ENCODE results near the gene BTBD7.
A peak's percentile ranks its signal among the peaks of the same experiment; 100 is the strongest.
"Not testable (repeated sequence)": the region's sequence is repeated elsewhere in the genome, so short reads cannot be mapped to it uniquely, and the experiment has no call there.

BTBD7 gene

GRCh38 chr14:93332853-93333630 is at the start of gene BTBD7:
BTBD7 (minus strand) TSS chr14:93333036; CDS start chr14:93296051, 36,985 bp downstream.
- DNase-seq (ENCODE audit: low read depth), result peak; percentile 83

GRCh38 chr14:93381644-93382043 is 48.8 kb upstream of the BTBD7 start:
- no peak for DNase-seq (ENCODE audit: low read depth)

GRCh38 chr14:93379831-93380230 is 47.0 kb upstream of the BTBD7 start:
- no peak for DNase-seq (ENCODE audit: low read depth)

GRCh38 chr14:93375673-93376156 is 42.9 kb upstream of the BTBD7 start:
- no peak for DNase-seq (ENCODE audit: low read depth)

GRCh38 chr14:93369713-93370266 is 37.0 kb upstream of the BTBD7 start:
- no peak for DNase-seq (ENCODE audit: low read depth)

GRCh38 chr14:93368996-93369712 is 36.3 kb upstream of the BTBD7 start:
- DNase-seq (ENCODE audit: low read depth), result no peak

- DNase-seq (ENCODE audit: low read depth), result not testable (repeated sequence)
Measured at GRCh38 chr14:93354873-93355272, 22.0 kb upstream of the BTBD7 start.

- no peak for DNase-seq (ENCODE audit: low read depth)
Measured at GRCh38 chr14:93348292-93348691, 15.5 kb upstream of the BTBD7 start.

GRCh38 chr14:93347850-93348249 is 15.0 kb upstream of the BTBD7 start:
- no peak for DNase-seq (ENCODE audit: low read depth)

- no peak for DNase-seq (ENCODE audit: low read depth)
Measured at GRCh38 chr14:93346926-93347721, 14.3 kb upstream of the BTBD7 start, which contains the start of gene COX8C. COX8C (plus strand) TSS chr14:93347182; CDS start chr14:93347269, 87 bp downstream.

GRCh38 chr14:93343797-93344196 is 11.0 kb upstream of the BTBD7 start:
- no peak for DNase-seq (ENCODE audit: low read depth)

- no peak for DNase-seq (ENCODE audit: low read depth)
Measured at GRCh38 chr14:93343266-93343665, 10.4 kb upstream of the BTBD7 start.

GRCh38 chr14:93337884-93338283 is 5.0 kb upstream of the BTBD7 start:
- DNase-seq (ENCODE audit: low read depth), result no peak

- no peak for DNase-seq (ENCODE audit: low read depth)
Measured at GRCh38 chr14:93337143-93337753, 4.4 kb upstream of the BTBD7 start.

- DNase-seq (ENCODE audit: low read depth), result no peak
Measured at GRCh38 chr14:93333631-93334103, 831 bp upstream of the BTBD7 start.

- DNase-seq (ENCODE audit: low read depth), result no peak
Measured at GRCh38 chr14:93332397-93332852, 411 bp downstream of the BTBD7 start.

GRCh38 chr14:93331728-93332396 is 974 bp downstream of the BTBD7 start:
- DNase-seq (ENCODE audit: low read depth), result no peak

- no peak for DNase-seq (ENCODE audit: low read depth)
Measured at GRCh38 chr14:93331002-93331727, 1.7 kb downstream of the BTBD7 start.

GRCh38 chr14:93330609-93331000 is 2.2 kb downstream of the BTBD7 start:
- no peak for DNase-seq (ENCODE audit: low read depth)
